Mammary epithelial cell (primary cell): Measurements from ENCODE around the gene OTOL1.

ENCODE experiments used
- EZH2 ChIP-seq: IDR thresholded peaks from 2 replicates; pipeline ENCODE4 v1.6.1; 2012; ENCODE audit warnings: low read length, inconsistent platforms, borderline replicate concordance
- TF ChIP-seq, protein P1 (sequence below), 2 donors: IDR thresholded peaks in 1 of 2; conservative IDR thresholded peaks in 1 of 2; 2 replicates each; pipeline ENCODE4 v1.5.1; 2011 to 2012; ENCODE audit warnings: inconsistent platforms in 2 of 2, low read length in 2 of 2, mild to moderate bottlenecking in 2 of 2, control low read depth in 1 of 2, low read depth in 1 of 2; ENCODE audit not compliant: insufficient read depth in 1 of 2; ENCODE audit errors: extremely low read depth in 1 of 2

DNA sequence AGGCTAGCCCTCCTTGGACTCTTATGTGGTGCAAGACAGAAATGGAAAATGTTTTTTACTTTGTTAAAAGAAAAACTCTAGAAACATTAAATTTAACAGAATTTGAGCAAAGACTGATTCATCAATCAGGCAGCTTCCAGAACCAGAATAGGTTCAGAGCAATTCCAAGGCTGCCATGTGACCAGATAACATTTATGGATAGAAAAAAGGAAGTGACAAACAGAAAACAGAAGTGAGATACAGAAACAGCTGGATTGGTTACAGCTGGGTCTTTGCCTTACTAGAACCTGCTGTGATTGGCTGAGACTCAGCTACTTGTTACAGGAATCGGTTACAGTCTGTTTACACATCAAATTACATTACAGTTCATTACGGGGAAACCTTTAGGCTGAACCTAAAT is 22.5 kb upstream of the OTOL1 start:
- TF ChIP-seq, protein P1, sequence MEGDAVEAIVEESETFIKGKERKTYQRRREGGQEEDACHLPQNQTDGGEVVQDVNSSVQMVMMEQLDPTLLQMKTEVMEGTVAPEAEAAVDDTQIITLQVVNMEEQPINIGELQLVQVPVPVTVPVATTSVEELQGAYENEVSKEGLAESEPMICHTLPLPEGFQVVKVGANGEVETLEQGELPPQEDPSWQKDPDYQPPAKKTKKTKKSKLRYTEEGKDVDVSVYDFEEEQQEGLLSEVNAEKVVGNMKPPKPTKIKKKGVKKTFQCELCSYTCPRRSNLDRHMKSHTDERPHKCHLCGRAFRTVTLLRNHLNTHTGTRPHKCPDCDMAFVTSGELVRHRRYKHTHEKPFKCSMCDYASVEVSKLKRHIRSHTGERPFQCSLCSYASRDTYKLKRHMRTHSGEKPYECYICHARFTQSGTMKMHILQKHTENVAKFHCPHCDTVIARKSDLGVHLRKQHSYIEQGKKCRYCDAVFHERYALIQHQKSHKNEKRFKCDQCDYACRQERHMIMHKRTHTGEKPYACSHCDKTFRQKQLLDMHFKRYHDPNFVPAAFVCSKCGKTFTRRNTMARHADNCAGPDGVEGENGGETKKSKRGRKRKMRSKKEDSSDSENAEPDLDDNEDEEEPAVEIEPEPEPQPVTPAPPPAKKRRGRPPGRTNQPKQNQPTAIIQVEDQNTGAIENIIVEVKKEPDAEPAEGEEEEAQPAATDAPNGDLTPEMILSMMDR (conservative IDR thresholded peaks at IDR 0.05 in 1 of 2, IDR thresholded peaks at IDR 0.05 in 1 of 2; ENCODE audit: extremely low read depth in 1 of 2, insufficient read depth in 1 of 2, low read depth in 1 of 2, low read length in 2 of 2) = no peak
- no peak for TF ChIP-seq EZH2
